GM18907 (cell line): ENCODE data around the gene ANKRD23.
A peak's percentile ranks its signal among the peaks of the same experiment; 100 is the strongest.
"Not testable (repeated sequence)": the region's sequence is repeated elsewhere in the genome, so short reads cannot be mapped to it uniquely, and the experiment has no call there.

Experiments used
- ATAC-seq: cut with Tn5 transposase; IDR thresholded peaks from one replicate; pipeline ENCODE4 v1.9.1; 2021; ENCODE audit warnings: mild to moderate bottlenecking, moderate library complexity; ENCODE audit not compliant: unreplicated experiment

Gene ANKRD23

GRCh38 chr2:96864343-96865091 is 20.7 kb upstream of the ANKRD23 start:
- no peak for ATAC-seq

GRCh38 chr2:96863575-96864342 is 19.9 kb upstream of the ANKRD23 start:
- no peak for ATAC-seq

DNA sequence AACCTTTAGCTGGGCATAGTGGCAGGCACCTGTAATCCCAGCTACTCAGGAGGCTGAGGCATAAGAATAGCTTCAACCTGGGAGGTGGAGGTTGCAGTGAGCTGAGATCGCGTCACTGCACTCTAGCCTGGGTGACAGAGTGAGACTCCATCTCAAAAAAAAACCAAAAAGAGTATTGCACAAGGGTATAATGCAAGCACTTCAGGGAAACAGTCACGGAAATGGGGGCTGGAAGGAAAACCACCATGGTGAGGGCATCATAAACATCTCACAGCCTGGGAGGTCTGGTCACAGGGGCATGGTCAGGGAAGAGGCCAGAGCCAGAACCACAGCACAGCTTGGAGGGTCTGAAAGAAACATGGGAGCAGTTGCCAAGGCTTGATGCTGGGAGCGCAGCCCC is 19.2 kb upstream of the ANKRD23 start:
- not testable (repeated sequence) for ATAC-seq

DNA sequence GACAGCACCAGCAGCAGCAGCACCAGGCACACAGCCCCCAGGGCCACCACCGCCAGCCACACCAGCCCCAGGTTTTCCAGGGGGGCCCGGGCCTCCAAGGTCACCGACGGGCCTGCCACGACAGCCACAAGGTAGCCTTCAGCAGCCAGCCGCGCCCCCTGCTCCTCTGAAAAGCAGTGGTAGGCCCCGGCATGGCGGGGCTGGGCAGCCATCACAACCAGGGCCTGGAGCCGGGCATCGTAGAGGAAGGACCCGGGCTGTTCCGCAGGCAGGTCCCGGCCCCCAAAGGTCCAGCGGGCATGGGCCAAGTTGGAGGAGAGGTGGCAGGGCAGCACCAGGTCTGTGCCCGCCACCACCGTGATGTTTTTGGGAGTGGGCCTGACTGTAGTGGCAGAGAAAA is 17.3 kb upstream of the ANKRD23 start:
- no peak for ATAC-seq

DNA sequence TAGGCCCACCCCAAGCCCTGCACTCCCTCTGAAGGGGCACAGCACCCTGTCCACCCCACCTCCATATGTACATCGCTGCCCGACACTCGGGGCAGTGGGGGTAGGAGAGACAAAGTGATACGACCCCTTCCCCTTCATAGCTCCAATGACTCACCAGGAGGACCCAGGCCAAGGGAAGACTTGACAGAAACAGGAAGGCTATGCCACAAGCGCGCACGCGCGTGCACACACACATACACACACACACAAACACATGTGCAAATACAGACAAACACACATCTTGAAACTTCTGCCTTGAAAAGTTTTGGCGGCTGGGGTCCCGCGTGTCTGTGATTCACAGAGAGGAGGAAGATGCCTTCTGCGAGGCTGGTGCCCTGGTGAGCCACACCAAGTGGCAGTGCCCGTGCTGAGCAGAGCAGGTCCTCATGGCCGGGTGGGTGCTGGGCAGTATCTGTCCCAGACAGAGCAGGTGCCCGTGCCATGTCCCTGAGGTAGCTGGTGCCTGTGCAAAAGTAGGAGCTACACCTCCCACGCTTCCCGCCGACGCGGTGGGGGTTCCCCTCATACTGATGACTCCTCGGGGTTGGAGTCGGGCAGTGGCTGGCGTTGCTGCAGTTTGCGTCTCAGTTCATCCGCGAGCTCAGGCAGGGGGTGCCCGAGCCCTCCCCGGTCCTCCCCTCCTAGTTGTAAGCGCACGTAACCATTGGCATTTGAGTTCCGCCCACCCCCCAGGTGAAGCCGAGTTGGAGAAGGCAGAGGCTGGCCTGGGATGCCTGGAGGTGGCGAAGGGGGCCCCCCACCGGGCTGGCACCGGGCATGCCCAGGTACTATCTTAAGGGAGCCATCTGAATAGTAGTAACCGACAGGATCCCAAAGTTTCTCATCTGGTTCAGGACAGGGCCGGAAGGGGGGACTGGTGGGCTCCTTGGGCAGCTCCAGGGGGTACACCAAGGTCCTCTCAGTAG is 16.5 kb upstream of the ANKRD23 start:
- no peak for ATAC-seq

DNA sequence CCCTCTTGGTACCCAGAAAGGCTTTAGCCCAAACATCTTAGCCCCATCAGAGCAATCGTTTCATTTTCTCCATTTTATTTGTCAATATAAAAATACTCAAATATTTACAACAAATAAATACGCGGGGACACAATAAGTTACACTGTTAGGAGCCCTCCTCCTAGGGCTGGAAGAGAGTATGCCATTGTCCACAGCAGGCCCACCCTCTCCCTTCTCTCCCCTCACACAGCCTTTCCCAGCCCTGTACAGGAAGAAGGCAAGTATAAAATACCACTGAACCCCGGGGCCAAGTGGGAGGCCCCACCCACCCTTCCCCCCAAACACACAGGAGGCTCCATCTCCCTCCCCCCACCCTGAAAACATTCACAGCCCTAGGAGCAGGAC is 15.9 kb upstream of the ANKRD23 start:
- ATAC-seq = no peak

GRCh38 chr2:96859099-96859649 is 15.4 kb upstream of the ANKRD23 start:
- no peak for ATAC-seq

- peak; percentile 89 for ATAC-seq
These were observed 14.0 kb upstream of the ANKRD23 start, which contains the start of gene ANKRD39 for GRCh38 chr2:96857667-96858372. TSS of gene ANKRD39 (minus strand) at chr2:96858016. CDS start at chr2:96857987, 29 bp downstream.

DNA sequence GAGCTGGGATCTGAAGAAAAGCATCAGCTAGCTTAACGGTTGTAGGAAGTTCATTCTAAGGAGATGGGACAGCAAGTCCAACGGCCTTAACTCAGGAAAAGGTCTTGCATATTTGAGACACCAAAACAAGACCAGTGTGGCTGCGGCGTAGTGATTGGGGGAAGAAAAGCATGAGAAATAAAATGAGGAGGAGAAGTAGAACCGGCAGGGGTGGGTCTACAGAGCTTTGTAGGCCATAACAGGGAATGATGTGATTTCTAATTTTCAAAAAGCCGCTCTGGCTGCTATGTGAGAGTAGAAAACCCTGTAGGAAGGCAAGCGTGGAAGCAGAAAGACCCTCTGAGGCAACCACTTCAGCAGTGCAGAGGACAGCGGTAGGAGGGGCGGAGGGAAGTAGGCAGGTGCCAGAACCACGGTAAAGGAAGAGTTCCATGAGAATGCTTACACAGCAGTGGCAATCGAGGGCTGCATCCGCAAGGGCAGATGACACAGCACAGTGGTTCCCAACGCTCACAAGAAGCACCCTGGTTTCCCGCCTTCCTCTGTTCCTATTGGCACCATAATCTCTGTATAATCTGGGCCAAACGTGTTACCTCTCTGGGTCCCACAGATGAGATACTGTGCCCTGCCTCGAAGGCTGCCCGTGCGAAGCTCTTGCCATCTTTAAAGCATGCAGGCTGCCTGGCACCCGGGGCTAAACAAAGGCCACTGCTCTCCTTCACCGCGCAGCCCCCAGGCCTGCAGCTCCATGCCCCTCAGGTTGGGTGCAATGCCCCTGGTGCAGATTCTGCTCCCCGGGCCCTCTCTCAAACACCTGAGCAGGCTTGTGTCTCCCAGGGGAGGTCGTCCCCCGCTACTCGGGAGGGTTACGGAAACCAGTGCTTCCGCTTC is 13.2 kb upstream of the ANKRD23 start:
- ATAC-seq = no peak

GRCh38 chr2:96853321-96853720 is 9.5 kb upstream of the ANKRD23 start:
- no peak for ATAC-seq

DNA sequence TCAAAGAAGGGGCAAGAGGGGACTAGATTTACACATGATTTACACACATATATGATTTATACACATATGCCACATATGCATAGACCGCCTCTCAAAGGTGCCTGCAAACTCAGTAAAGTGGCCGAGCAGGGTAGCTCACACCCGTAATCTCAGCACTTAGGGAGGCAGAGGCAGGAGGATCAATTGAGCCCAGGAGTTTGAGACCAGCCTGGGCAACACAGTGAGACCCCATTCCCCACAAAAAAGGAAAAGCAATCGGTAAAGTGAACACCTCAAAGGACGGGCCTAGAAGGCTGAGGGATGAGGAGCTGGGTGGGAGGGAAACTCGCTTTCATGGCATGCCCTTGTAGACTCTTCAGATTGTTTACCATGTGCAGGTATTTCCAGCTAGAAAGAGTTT is 8.8 kb upstream of the ANKRD23 start:
- ATAC-seq = no peak

DNA sequence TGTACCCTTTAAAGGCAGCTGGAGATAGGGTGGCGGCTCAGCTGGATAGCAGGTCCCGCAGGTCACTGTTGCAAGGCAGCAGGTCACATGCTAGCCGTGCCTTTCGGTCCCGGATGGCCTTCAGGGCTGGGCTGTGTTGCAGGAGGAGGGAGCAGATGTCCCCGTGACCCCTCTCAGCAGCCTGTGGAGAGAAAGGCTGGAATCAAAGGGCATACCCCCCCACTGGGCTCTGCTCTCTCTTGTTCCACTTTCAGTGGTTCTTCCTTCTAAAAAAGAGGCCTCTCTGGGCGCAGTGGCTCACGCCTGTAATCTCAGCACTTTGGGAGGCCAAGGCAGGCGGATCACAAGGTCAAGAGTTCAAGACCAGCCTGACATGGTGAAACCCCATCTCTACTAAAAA is 4.4 kb upstream of the ANKRD23 start:
- ATAC-seq = no peak

GRCh38 chr2:96847586-96847985 is 3.8 kb upstream of the ANKRD23 start:
- ATAC-seq = no peak

DNA sequence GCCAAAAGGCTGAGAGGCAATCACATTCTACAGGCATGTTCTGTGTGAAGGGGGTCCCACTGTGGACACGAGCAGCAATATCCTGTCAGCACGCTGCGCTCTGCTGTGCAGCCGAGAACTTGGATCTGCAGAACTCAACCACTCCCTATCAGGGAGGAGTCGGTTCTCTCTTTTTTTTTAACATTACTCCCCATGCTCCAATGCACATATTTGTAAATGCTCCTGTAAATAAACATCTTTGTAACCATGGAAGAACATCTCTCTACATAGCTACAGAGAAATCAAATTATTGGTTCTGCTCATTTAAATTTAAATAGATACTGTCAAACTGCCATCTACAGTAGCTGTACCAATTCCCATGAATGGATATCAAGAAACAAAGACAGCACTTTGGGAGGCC is 3.0 kb upstream of the ANKRD23 start:
- ATAC-seq = no peak

GRCh38 chr2:96844405-96844808 is 586 bp upstream of the ANKRD23 start:
- no peak for ATAC-seq

- ATAC-seq = no peak
These were observed 1.2 kb downstream of the ANKRD23 start for GRCh38 chr2:96842600-96842999.

DNA sequence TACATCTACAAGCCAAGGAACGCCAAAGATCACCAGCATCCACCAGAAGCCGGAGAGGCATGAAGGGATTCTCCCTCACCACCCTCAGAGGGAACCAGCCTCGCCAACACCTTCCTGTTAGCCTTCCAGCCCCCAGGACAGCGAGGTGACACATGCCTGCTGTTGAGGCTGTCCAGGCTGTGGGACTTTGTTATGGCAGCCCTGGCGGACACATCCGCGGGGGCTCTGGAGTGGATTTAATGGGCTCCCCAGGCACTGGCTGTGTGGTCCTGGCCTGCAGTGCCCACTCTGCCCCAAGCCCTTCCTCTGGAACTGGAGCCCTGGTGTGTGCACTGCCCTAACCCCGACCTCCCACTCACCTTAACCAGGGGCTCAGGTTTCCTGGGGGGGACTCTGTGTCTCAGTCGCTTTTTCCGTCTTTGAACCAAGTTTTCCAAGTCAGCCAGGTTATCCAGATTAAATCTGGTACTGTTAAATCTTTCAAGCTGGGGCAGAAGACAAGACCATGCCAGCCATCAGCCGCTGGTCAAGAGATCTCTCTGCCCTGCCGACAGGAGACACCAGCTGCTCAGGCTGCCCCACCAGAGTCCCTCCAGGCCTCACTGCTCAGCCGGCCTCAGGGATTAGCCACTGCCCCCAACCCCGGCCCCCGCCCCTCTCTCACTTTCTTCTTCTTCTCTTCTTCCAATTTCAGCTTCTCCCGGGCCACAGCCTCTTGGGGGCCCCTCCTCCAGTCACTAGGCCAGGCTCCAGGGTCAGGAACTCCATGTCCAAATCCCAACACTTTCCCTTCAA is 1.9 kb downstream of the ANKRD23 start:
- ATAC-seq = no peak
